DOHH2 (cell line): ENCODE results near the gene COBLL1.

Source experiments
- H3F3A ChIP-seq: fragments of 200-600 bp; sonication (generic), shearing (Covaris generic); 2 replicates; pipeline ENCODE4 v1.6.0; 2016; ENCODE audit warnings: antibody characterized with exemption, mild to moderate bottlenecking; ENCODE audit not compliant: control insufficient read depth, insufficient read depth
- H3K27ac ChIP-seq: fragments of 200-600 bp; sonication (generic); 2 replicates; pipeline ENCODE4 v1.5.1; 2014; ENCODE audit warnings: low read depth, mild to moderate bottlenecking, low read length, moderate library complexity
- H3K27me3 ChIP-seq: fragments of 200-600 bp; sonication (generic); 2 replicates; pipeline ENCODE4 v1.6.1; 2014; ENCODE audit warnings: mild to moderate bottlenecking, low read length, mixed read lengths; ENCODE audit not compliant: control insufficient read depth
- H3K36me3 ChIP-seq: fragments of 200-600 bp; sonication (generic); 2 replicates; pipeline ENCODE4 v1.6.1; 2014; ENCODE audit warnings: mild to moderate bottlenecking, low read length, moderate library complexity, mixed read lengths; ENCODE audit not compliant: control insufficient read depth
- H3K4me1 ChIP-seq: fragments of 200-600 bp; sonication (generic); 2 replicates; pipeline ENCODE4 v1.6.1; 2014; ENCODE audit warnings: mild to moderate bottlenecking, low read length, mixed read lengths; ENCODE audit not compliant: control insufficient read depth
- H3K4me2 ChIP-seq: fragments of 200-600 bp; sonication (generic); 2 replicates; pipeline ENCODE4 v1.6.0; 2014; ENCODE audit warnings: mild to moderate bottlenecking, low read length, moderate library complexity
- H3K4me3 ChIP-seq: fragments of 200-600 bp; sonication (generic); 2 replicates; pipeline ENCODE4 v1.5.1; 2014; ENCODE audit warnings: mild to moderate bottlenecking, low read length, mixed read lengths
- H3K79me2 ChIP-seq: fragments of 200-600 bp; sonication (generic); 2 replicates; pipeline ENCODE4 v1.6.1; 2014; ENCODE audit warnings: mild to moderate bottlenecking, low read length, mixed read lengths; ENCODE audit not compliant: control insufficient read depth
- H3K9me2 ChIP-seq: fragments of 200-600 bp; sonication (generic); replicated peaks from 2 replicates; pipeline ENCODE4 v1.6.1; 2014; ENCODE audit warnings: mild to moderate bottlenecking, low read length, mixed read lengths; ENCODE audit not compliant: control insufficient read depth
- H3K9me3 ChIP-seq: fragments of 200-600 bp; sonication (generic); 2 replicates; pipeline ENCODE4 v1.6.1; 2014; ENCODE audit warnings: antibody characterized with exemption, low read length, mixed read lengths; ENCODE audit not compliant: control insufficient read depth, insufficient read depth
- H4K20me1 ChIP-seq: fragments of 200-600 bp; sonication (generic); 2 replicates; pipeline ENCODE4 v1.6.0; 2014; ENCODE audit warnings: low read depth, mild to moderate bottlenecking, antibody characterized with exemption, low read length, moderate library complexity; ENCODE audit not compliant: control insufficient read depth, insufficient read depth
- CTCF ChIP-seq: fragments of 200-600 bp; sonication (generic); IDR thresholded peaks from one replicate; pipeline ENCODE4 v1.5.1; 2014; ENCODE audit warnings: antibody characterized with exemption, mild to moderate bottlenecking, low read depth, low read length; ENCODE audit not compliant: poor library complexity, severe bottlenecking
- EZH2phosphoT487 ChIP-seq: fragments of 200-600 bp; sonication (generic); IDR thresholded peaks from 2 replicates; pipeline ENCODE4 v1.6.1; 2017; ENCODE audit warnings: borderline replicate concordance, mild to moderate bottlenecking, antibody characterized with exemption, low read length, moderate library complexity, mixed read lengths

The COBLL1 gene

GRCh38 chr2:164782323-164782722 is 59.3 kb downstream of the COBLL1 start:
- Histone ChIP-seq H3K4me3 (no peak overlapping the region), H3K36me3 (no peaks in the 10 kb centered on the region), H3K79me2 (no peaks in the 10 kb centered on the region), H3K4me1 (peaks cover 19% of the 10 kb centered on the region), H3K9me2 (no peaks in the 10 kb centered on the region), H3K9me3 (no peaks in the 10 kb centered on the region), H3K4me2 (no peak overlapping the region), H3K27ac (no peak overlapping the region), H3K27me3 (no peaks in the 10 kb centered on the region), H3F3A (no peaks in the 10 kb centered on the region), H4K20me1 (no peaks in the 10 kb centered on the region)
- TF ChIP-seq EZH2phosphoT487 (no peak), CTCF (no peak)

- H3K4me2 ChIP-seq, result no peak overlapping the region
- no peaks in the 10 kb centered on the region for H3K9me2 ChIP-seq
- H3K36me3 ChIP-seq, result no peaks in the 10 kb centered on the region
- no peaks in the 10 kb centered on the region for H3K9me3 ChIP-seq
- H3K79me2 ChIP-seq, result no peaks in the 10 kb centered on the region
- H4K20me1 ChIP-seq, result no peaks in the 10 kb centered on the region
- peaks cover 19% of the 10 kb centered on the region for H3K4me1 ChIP-seq
- TF ChIP-seq EZH2phosphoT487 (no peak), CTCF (no peak)
- no peak overlapping the region for H3K4me3 ChIP-seq
- no peaks in the 10 kb centered on the region for H3K27me3 ChIP-seq
- H3F3A ChIP-seq, result no peaks in the 10 kb centered on the region
- no peak overlapping the region for H3K27ac ChIP-seq
Measured at GRCh38 chr2:164781394-164781793, 60.2 kb downstream of the COBLL1 start.

GRCh38 chr2:164780611-164781178 is 60.9 kb downstream of the COBLL1 start:
- H3K36me3 ChIP-seq, result no peaks in the 10 kb centered on the region
- no peaks in the 10 kb centered on the region for H3K79me2 ChIP-seq
- H3K4me3 ChIP-seq, result no peak overlapping the region
- no peaks in the 10 kb centered on the region for H3K27me3 ChIP-seq
- no peaks in the 10 kb centered on the region for H3F3A ChIP-seq
- H3K4me2 ChIP-seq, result no peak overlapping the region
- H3K9me3 ChIP-seq, result no peaks in the 10 kb centered on the region
- H3K27ac ChIP-seq, result no peak overlapping the region
- no peaks in the 10 kb centered on the region for H4K20me1 ChIP-seq
- peaks cover 12% of the 10 kb centered on the region for H3K4me1 ChIP-seq
- H3K9me2 ChIP-seq, result no peaks in the 10 kb centered on the region
- TF ChIP-seq CTCF (no peak), EZH2phosphoT487 (no peak)
